ENCODE results near the gene CHST8.
"Not testable (repeated sequence)": the region's sequence is repeated elsewhere in the genome, so short reads cannot be mapped to it uniquely, and the experiment has no call there.

Gene CHST8

DNA sequence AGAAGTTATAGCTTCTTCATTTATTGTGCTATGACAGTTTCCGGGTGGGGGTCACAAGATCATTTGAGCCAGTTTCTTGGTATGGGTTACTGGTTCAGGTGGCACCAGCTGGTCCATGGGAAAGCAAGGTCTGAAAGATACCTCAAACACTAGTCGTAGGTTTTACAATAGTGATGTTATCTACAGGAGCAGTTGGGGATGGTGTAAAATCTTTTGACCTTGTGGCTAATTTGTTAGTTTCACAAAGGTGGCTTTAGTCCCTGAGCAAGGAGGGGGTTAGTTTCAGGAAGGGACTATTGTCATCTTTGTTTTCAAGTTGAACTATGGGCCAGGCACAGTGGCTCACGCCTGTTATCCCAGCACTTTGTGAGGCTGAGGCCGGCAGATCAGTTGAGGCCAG is 24.6 kb downstream of the CHST8 start:
- Mint-ChIP-seq H3K36me3 (ENCODE audit: low read depth) (no peaks in the 10 kb centered on the region), H3K4me1 (no peaks in the 10 kb centered on the region), H3K4me3 (no peak overlapping the region), H3K27ac (no peak overlapping the region), H3K9me3 (no peaks in the 10 kb centered on the region), H3K27me3 (peaks cover 4% of the 10 kb centered on the region)
- DNase-seq, result no peak
- no peak for ATAC-seq

- ATAC-seq, result no peak
These were observed 25.4 kb downstream of the CHST8 start for GRCh38 chr19:33647146-33647545.

GRCh38 chr19:33649627-33650305 is 28.0 kb downstream of the CHST8 start:
- no peak overlapping the region for H3K4me3 Mint-ChIP-seq

More at GRCh38 chr19:33647146-33647545, 25.4 kb downstream of the CHST8 start:
- peaks cover 6% of the 10 kb centered on the region for H3K27me3 Mint-ChIP-seq
- no peak for DNase-seq
- no peaks in the 10 kb centered on the region for H3K9me3 Mint-ChIP-seq
- no peaks in the 10 kb centered on the region for H3K36me3 Mint-ChIP-seq (ENCODE audit: low read depth)
- H3K4me1 Mint-ChIP-seq, result no peaks in the 10 kb centered on the region
- H3K27ac Mint-ChIP-seq, result no peak overlapping the region
- no peak overlapping the region for H3K4me3 Mint-ChIP-seq

DNA sequence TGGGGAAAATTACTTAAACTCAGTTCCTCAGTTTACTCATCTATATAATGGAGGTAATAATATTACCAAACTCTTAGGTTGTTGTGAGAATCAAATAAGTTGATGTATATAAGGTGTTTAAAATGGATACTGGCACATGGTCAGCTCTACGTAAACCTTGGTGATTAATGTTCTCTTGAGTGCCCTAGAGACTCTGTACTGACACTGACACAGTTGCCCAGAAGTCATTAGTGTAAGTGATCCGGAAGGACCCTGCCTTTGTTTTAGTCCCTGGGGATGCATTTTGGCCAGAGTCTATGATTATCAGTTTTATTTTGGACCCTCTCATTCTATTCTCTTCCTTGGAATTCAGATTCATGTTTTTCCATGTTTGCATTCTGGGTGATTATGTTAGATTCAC is 31.9 kb downstream of the CHST8 start:
- peaks cover 10% of the 10 kb centered on the region for H3K9me3 Mint-ChIP-seq

More at GRCh38 chr19:33649627-33650305, 28.0 kb downstream of the CHST8 start:
- Mint-ChIP-seq H3K4me1 (no peaks in the 10 kb centered on the region), H3K27me3 (peaks cover 4% of the 10 kb centered on the region), H3K9me3 (peaks cover 10% of the 10 kb centered on the region), H3K27ac (no peak overlapping the region), H3K36me3 (ENCODE audit: low read depth) (no peaks in the 10 kb centered on the region)
- DNase-seq (no peak), ATAC-seq (no peak)

DNA sequence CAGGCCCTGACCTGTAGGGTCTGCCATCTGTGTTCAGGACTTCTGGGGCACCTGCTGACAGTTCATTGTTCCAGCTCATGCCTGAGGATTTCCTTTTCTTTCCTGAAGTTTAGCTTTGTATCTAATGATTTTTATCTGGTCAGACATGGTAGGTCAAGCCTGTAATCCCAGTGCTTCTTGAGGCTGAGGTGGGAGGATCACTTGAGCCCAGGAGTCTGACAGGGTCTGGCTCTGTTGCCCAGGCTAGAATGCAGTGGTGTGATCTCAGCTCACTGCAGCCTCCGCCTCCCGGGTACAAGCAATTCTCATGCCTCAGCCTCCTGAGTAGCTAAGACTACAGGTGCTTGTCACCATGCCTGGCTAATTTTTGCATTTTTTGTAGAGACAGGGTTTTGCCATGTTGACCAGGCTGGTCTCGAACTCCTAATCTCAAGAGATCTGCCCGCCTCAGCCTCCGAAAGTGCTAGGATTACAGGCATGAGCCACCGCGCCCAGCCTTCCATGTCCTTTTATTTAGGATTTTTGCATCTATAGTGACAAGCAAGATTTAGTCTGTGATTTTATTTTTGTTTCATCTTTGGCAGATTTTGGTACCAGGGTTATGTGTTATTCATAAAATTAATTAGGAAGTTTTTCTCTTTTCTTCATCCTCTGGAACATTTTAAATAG is 33.2 kb downstream of the CHST8 start:
- H3K27me3 Mint-ChIP-seq, result peaks cover 18% of the 10 kb centered on the region
- DNase-seq (no peak), ATAC-seq (no peak)
- H3K9me3 Mint-ChIP-seq, result peaks cover 10% of the 10 kb centered on the region
- H3K4me3 Mint-ChIP-seq, result no peak overlapping the region
- no peaks in the 10 kb centered on the region for H3K36me3 Mint-ChIP-seq (ENCODE audit: low read depth)
- H3K27ac Mint-ChIP-seq, result no peak overlapping the region
- H3K4me1 Mint-ChIP-seq, result no peaks in the 10 kb centered on the region

More for the DNA sequence above, 31.9 kb downstream of the CHST8 start:
- H3K4me3 Mint-ChIP-seq, result no peak overlapping the region
- DNase-seq, result no peak
- no peaks in the 10 kb centered on the region for H3K4me1 Mint-ChIP-seq
- H3K27ac Mint-ChIP-seq, result no peak overlapping the region
- no peak for ATAC-seq
- H3K27me3 Mint-ChIP-seq, result peaks cover 18% of the 10 kb centered on the region
- no peaks in the 10 kb centered on the region for H3K36me3 Mint-ChIP-seq (ENCODE audit: low read depth)

DNA sequence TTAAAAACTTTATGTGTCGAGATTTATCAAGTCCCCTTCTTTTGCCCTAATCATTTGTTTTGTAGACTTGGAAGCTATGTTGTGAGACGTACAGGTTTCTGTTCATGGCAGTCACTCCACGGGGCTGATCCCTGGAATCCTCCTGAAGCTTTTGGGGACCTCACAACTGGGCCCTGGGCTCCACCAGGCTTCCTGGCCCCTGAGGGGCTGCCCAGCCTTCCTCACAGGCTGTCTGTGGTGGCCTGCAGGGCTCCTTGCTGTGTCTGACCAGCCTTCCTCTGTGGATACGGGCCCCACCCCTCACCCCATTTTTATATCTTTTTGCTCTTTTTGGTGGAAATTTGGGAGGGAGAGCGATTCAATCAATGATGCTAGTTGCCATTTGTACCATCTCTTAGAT is 38.1 kb downstream of the CHST8 start:
- no peak overlapping the region for H3K27ac Mint-ChIP-seq
- H3K27me3 Mint-ChIP-seq, result peaks cover 20% of the 10 kb centered on the region
- H3K9me3 Mint-ChIP-seq, result no peaks in the 10 kb centered on the region
- no peaks in the 10 kb centered on the region for H3K36me3 Mint-ChIP-seq (ENCODE audit: low read depth)
- H3K4me1 Mint-ChIP-seq, result no peaks in the 10 kb centered on the region
- no peak for ATAC-seq
- DNase-seq, result no peak
- no peak overlapping the region for H3K4me3 Mint-ChIP-seq

DNA sequence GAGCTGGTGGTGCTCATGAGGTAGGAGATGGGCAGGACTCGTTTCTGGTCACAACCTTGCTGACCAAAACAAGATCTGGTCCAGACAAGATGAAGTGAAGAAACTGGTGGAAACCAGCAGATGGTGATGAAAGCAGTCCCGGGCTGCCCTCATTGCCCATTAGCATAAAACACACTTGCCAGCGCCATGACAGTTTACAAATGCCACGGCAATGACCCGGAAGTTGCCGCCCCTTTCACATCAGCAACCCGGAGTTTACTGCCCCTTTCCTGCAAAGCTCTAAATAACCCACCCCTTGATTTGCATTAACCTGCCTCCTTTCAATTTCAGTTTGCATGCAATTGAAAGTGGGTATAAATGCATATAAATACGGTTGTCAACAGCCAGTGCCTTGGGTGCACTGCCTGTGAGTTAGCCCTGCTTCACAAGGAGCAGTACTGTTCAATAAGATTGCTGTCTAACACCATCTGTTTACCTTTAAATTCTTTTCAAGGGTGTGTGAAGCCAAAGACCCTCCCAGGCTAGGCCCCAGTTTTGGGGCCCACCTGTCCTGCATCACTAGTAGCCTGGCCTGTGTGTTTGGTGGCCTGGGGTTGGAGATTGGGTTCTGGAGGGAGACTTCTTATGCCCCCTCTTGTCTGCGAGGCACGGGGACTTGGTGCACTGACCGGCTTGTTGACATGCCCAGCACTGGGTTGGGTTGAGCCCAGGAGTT is 38.8 kb downstream of the CHST8 start:
- Mint-ChIP-seq H3K4me1 (no peaks in the 10 kb centered on the region), H3K36me3 (ENCODE audit: low read depth) (no peaks in the 10 kb centered on the region), H3K4me3 (no peak overlapping the region), H3K27ac (no peak overlapping the region), H3K9me3 (no peaks in the 10 kb centered on the region), H3K27me3 (peaks cover 17% of the 10 kb centered on the region)
- DNase-seq, result no peak
- ATAC-seq, result no peak

GRCh38 chr19:33661336-33661735 is 39.6 kb downstream of the CHST8 start:
- DNase-seq, result no peak
- no peak for ATAC-seq
- no peak overlapping the region for H3K4me3 Mint-ChIP-seq
- H3K27ac Mint-ChIP-seq, result no peak overlapping the region
- H3K4me1 Mint-ChIP-seq, result no peaks in the 10 kb centered on the region
- peaks cover 15% of the 10 kb centered on the region for H3K27me3 Mint-ChIP-seq
- no peaks in the 10 kb centered on the region for H3K9me3 Mint-ChIP-seq
- no peaks in the 10 kb centered on the region for H3K36me3 Mint-ChIP-seq (ENCODE audit: low read depth)

GRCh38 chr19:33662391-33663092 is 40.8 kb downstream of the CHST8 start:
- Mint-ChIP-seq H3K4me1 (no peaks in the 10 kb centered on the region), H3K36me3 (ENCODE audit: low read depth) (no peaks in the 10 kb centered on the region), H3K27me3 (peaks cover 6% of the 10 kb centered on the region), H3K4me3 (no peak overlapping the region), H3K9me3 (no peaks in the 10 kb centered on the region), H3K27ac (no peak overlapping the region)
- ATAC-seq (no peak), DNase-seq (no peak)

DNA sequence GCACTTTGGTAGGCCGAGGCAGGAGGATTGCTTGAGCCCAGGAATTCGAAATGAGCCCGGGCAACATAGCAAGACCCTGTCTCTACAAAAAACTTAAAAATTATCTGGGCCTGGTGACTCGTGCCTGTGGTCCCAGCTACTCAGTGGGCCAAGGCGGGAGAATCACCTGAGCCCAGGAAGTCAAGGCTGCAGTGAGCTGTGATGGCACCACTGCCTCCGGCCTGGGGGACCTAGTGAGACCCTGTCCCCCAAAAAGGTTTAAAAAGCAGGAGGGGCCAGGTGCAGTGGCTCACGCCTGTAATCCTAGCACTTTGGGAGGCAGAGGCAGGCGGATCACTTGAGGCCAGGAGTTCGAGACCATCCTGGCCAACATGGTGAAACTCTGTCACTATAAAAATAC is 41.6 kb downstream of the CHST8 start:
- not testable (repeated sequence) for H3K27me3 Mint-ChIP-seq; ATAC-seq; H3K36me3 Mint-ChIP-seq (ENCODE audit: low read depth); H3K27ac Mint-ChIP-seq; H3K4me3 Mint-ChIP-seq; DNase-seq; H3K4me1 Mint-ChIP-seq; H3K9me3 Mint-ChIP-seq

- no peaks in the 10 kb centered on the region for H3K4me1 Mint-ChIP-seq
- H3K9me3 Mint-ChIP-seq, result no peaks in the 10 kb centered on the region
These were observed 43.0 kb downstream of the CHST8 start for GRCh38 chr19:33664744-33665143.

DNA sequence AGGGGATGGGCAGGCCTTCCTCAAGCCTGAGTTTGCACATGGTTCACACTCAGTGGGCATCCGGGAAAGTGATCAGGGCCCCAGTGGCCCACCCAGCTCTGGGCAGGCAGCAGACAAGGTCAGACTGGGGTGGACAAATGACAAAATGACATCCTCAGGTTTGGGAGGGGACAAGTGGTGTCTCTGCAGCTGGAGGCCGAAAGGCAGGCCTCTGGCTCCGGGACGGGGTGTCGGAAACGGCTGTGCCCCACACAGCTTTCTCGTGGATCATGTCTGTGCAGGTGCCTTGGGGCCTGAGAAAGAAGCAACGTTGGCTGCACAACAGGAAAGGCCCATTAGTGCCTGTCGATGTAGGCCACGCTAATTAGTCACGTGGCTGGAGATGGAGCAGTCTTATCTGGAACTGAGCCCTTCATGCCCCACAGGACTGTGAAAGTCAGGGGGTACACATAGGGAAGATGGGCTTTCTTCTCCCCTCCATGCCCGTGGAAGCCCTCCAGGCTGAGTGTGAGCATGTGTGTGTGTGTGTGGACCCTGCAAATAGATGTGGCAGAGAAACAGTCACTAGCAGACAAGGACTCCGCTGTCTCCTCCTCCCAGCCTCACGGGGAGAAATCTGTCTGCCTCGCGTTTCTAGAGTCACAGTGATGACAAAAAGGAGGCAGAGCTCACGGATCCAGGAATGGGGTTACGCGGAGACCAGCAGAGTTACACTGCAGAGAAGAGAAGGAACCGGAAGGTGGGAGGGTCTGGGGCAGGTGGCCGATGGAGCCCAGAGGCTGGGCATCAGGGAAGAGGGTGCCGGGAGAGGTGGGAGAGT is 44.2 kb downstream of the CHST8 start:
- ATAC-seq (no peak), DNase-seq (no peak)
- H3K36me3 Mint-ChIP-seq (ENCODE audit: low read depth), result no peaks in the 10 kb centered on the region
- H3K4me3 Mint-ChIP-seq, result no peak overlapping the region
- peaks cover 4% of the 10 kb centered on the region for H3K27me3 Mint-ChIP-seq
- no peaks in the 10 kb centered on the region for H3K9me3 Mint-ChIP-seq
- H3K27ac Mint-ChIP-seq, result no peak overlapping the region
- no peaks in the 10 kb centered on the region for H3K4me1 Mint-ChIP-seq

More at GRCh38 chr19:33664744-33665143, 43.0 kb downstream of the CHST8 start:
- no peak overlapping the region for H3K4me3 Mint-ChIP-seq
- H3K27ac Mint-ChIP-seq, result no peak overlapping the region
- H3K27me3 Mint-ChIP-seq, result peaks cover 4% of the 10 kb centered on the region
- no peak for DNase-seq
- H3K36me3 Mint-ChIP-seq (ENCODE audit: low read depth), result no peaks in the 10 kb centered on the region
- ATAC-seq, result no peak

DNA sequence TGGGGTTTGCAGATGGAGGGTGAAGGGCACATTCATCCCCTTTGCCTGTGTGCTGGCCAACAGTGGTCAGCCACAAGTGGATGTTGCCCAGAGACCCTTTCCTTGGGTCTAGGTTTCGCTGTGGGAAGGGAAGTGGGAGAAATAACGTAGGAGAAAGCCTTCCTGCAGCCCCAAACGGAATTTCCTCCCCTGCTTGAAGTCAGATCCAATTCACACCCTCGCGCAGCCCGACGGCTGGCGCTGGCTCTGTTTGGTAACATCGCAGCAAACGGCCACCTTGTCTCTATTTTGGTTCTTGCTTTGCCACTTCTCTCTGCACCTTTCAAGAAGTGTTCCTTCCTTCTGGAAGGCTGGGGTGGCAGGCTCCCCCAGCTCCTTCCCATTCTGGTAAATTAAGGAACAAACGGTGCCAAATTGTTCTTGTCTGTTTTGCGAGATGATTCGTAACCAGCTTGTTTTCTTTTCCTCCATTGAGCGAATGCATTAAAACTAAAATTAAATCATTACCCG is 45.4 kb downstream of the CHST8 start:
- ATAC-seq (no peak), DNase-seq (no peak)
- Mint-ChIP-seq H3K27ac (no peak overlapping the region), H3K4me1 (no peaks in the 10 kb centered on the region), H3K9me3 (no peaks in the 10 kb centered on the region), H3K4me3 (no peak overlapping the region), H3K36me3 (ENCODE audit: low read depth) (no peaks in the 10 kb centered on the region), H3K27me3 (peaks cover 4% of the 10 kb centered on the region)

DNA sequence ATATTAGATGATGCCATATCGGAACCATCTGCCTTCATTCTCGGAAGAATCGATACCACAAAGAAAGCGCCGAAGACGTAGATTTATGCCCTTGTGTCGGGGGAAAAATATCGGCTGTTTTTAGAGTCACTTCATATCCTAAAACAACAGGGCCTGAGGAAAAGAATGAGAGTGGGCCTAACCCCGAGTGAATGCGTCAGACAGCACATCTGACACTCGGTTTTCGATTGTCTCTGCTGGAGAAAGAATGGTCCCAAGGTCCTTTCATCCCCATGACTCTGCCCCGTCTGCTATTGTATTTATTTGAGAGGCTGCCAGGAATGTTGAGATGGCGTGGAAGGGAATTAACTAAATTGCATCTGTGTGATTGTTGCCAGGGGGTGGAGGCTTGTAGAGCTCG is 46.1 kb downstream of the CHST8 start:
- H3K9me3 Mint-ChIP-seq, result no peaks in the 10 kb centered on the region
- no peak overlapping the region for H3K4me3 Mint-ChIP-seq
- no peak for ATAC-seq
- no peaks in the 10 kb centered on the region for H3K4me1 Mint-ChIP-seq
- H3K27me3 Mint-ChIP-seq, result peaks cover 4% of the 10 kb centered on the region
- no peaks in the 10 kb centered on the region for H3K36me3 Mint-ChIP-seq (ENCODE audit: low read depth)
- no peak overlapping the region for H3K27ac Mint-ChIP-seq
- DNase-seq, result no peak
